Measurements from ENCODE around the gene SLC35F6.

Gene SLC35F6

GRCh38 chr2:26764078-26764887 is at the start of gene SLC35F6:
SLC35F6 (plus strand) TSS chr2:26764284; CDS start chr2:26764350, 66 bp downstream.
- peak; percentile 76 for DNase-seq

- no peak for DNase-seq
These were observed 48.4 kb upstream of the SLC35F6 start for GRCh38 chr2:26715528-26716270.

GRCh38 chr2:26716340-26716739 is 47.7 kb upstream of the SLC35F6 start:
- DNase-seq: no peak

- DNase-seq: no peak
These were observed 47.3 kb upstream of the SLC35F6 start for GRCh38 chr2:26716769-26717168.

- no peak for DNase-seq
These were observed 46.7 kb upstream of the SLC35F6 start for GRCh38 chr2:26717362-26717761.

GRCh38 chr2:26718949-26719686 is 45.0 kb upstream of the SLC35F6 start:
- no peak for DNase-seq

GRCh38 chr2:26720322-26721114 is 43.6 kb upstream of the SLC35F6 start:
- DNase-seq: no peak

- no peak for DNase-seq
These were observed 42.7 kb upstream of the SLC35F6 start for GRCh38 chr2:26721115-26722032.

- no peak for DNase-seq
These were observed 41.8 kb upstream of the SLC35F6 start for GRCh38 chr2:26722328-26722727.

GRCh38 chr2:26722911-26723310 is 41.2 kb upstream of the SLC35F6 start:
- no peak for DNase-seq

- no peak for DNase-seq
These were observed 40.6 kb upstream of the SLC35F6 start for GRCh38 chr2:26723475-26723874.

GRCh38 chr2:26723991-26724750 is 39.9 kb upstream of the SLC35F6 start:
- no peak for DNase-seq

GRCh38 chr2:26724784-26725520 is 39.1 kb upstream of the SLC35F6 start:
- no peak for DNase-seq

GRCh38 chr2:26725521-26725820 is 38.6 kb upstream of the SLC35F6 start:
- no peak for DNase-seq

GRCh38 chr2:26726228-26726627 is 37.9 kb upstream of the SLC35F6 start:
- DNase-seq: no peak

GRCh38 chr2:26727641-26728561 is 36.2 kb upstream of the SLC35F6 start:
- DNase-seq: no peak

GRCh38 chr2:26729311-26729710 is 34.8 kb upstream of the SLC35F6 start:
- DNase-seq: no peak

GRCh38 chr2:26730549-26731344 is 33.3 kb upstream of the SLC35F6 start:
- DNase-seq: no peak

Data from stimulated activated naive CD4-positive, alpha-beta T cell treated with Interleukin-2 at 50 U/mL for 16 hours (primary cell).